Measurements from ENCODE around the gene SCAMP5. TPM values are rescaled to one million over a fixed set of nuclear protein-coding genes. Genes with fewer than 3 reads are reported as not detected.

The SCAMP5 gene
- total RNA-seq, 1 experiment from 2014 or later = 70.1 TPM

- no peak for TF ChIP-seq ZNF532 (CRISPR knock-in tag; IDR thresholded peaks at IDR 0.05; ENCODE audit: borderline replicate concordance)
- TF ChIP-seq ZNF423 (CRISPR knock-in tag; IDR thresholded peaks at IDR 0.05) = no peak
- TF ChIP-seq MLX (CRISPR knock-in tag; IDR thresholded peaks at IDR 0.05) = no peak
- TF ChIP-seq SMAD3 (CRISPR knock-in tag; IDR thresholded peaks at IDR 0.05; ENCODE audit: borderline replicate concordance) = no peak
- no peak for TF ChIP-seq PREB (CRISPR knock-in tag; IDR thresholded peaks at IDR 0.05; ENCODE audit: borderline replicate concordance)
- TF ChIP-seq ELF4 (CRISPR knock-in tag; IDR thresholded peaks at IDR 0.05; ENCODE audit: low read depth) = no peak
- no peak for TF ChIP-seq FOXJ3 (CRISPR knock-in tag; IDR thresholded peaks at IDR 0.05; ENCODE audit: borderline replicate concordance)
- no peak for TF ChIP-seq USF1 (CRISPR knock-in tag; IDR thresholded peaks at IDR 0.05)
- no peak for TF ChIP-seq RELA (CRISPR knock-in tag; IDR thresholded peaks at IDR 0.05; ENCODE audit: borderline replicate concordance)
- TF ChIP-seq ERG (CRISPR knock-in tag; IDR thresholded peaks at IDR 0.05) = no peak
- TF ChIP-seq ZNF138 (CRISPR knock-in tag; conservative IDR thresholded peaks at IDR 0.05) = no peak
- TF ChIP-seq ATF1 (CRISPR knock-in tag; IDR thresholded peaks at IDR 0.05) = no peak
- no peak for TF ChIP-seq EMX1 (CRISPR knock-in tag; IDR thresholded peaks at IDR 0.05)
- no peak for TF ChIP-seq ZNF281 (CRISPR knock-in tag; IDR thresholded peaks at IDR 0.05)
- TF ChIP-seq FOXP4 (CRISPR knock-in tag; IDR thresholded peaks at IDR 0.05) = no peak
Observed at GRCh38 chr15:74954515-74954914, 40.8 kb upstream of the SCAMP5 start (continued).

All from WTC11 (cell line).